GM12801 (cell line): ENCODE data around the gene IFNA2.

Experiments
- CTCF ChIP-seq: IDR thresholded peaks from one replicate; pipeline ENCODE4 v1.5.1; 2011; ENCODE audit warnings: control low read depth; ENCODE audit not compliant: insufficient read length; ENCODE audit errors: extremely low read depth

The IFNA2 gene

GRCh38 chr9:21414220-21414940, 29.2 kb upstream of the IFNA2 start:
- no peak for TF ChIP-seq CTCF

GRCh38 chr9:21413624-21414023, 28.4 kb upstream of the IFNA2 start:
- TF ChIP-seq CTCF = no peak

- no peak for TF ChIP-seq CTCF
Observed at GRCh38 chr9:21413151-21413550, 28.0 kb upstream of the IFNA2 start.

- TF ChIP-seq CTCF = no peak
Observed at GRCh38 chr9:21412107-21412506, 26.9 kb upstream of the IFNA2 start.

GRCh38 chr9:21408817-21409216, 23.6 kb upstream of the IFNA2 start, which contains the start of gene IFNA8:
IFNA8 (plus strand) TSS chr9:21409117; CDS start chr9:21409177, 60 bp downstream.
- no peak for TF ChIP-seq CTCF

GRCh38 chr9:21404146-21404545, 18.9 kb upstream of the IFNA2 start:
- no peak for TF ChIP-seq CTCF

DNA sequence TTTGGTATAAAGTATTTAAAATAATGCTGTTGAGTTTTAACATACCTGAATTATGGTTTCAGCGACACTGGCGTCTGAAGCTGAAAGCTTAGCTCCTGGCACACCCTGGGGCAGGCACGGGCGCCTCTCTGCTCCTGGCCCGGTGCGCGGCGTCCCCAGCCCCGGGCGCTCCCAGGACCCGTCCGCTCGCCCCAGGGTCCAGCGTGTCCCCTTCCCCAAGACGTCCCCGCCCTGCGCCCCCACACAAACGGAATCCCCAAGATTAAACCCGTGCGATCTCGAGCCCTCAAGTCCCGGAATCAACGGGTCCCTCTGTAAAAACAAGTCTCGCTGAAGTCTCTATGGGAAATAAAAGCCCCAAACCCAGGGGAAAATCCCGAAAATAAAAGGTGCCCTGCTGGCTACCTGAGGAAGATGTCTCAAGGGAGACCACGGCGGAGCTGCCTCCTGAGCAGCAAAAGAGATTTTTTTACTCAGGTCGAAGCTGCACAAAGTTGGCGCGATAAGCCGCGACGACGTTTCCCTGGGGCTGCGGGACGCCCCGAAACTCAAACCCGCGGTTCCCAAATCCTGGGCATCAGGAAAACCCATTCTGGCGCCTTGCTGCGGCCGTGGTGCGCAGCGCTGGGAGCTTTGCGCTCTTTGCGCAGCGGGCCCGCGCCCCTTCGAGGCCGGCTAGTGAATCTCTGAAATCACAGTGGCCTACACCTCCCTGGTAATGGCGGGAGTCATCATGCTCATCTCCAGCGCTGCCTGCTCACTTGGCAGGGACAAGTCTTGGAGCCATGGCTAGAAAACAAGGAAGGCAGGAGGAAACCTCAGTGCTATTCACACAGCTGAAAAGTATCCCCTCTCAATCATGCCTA, 17.4 kb upstream of the IFNA2 start:
- TF ChIP-seq CTCF = no peak
